Ovary (tissue), 9 donors: ENCODE results near the gene STYXL1. TPM values are rescaled to one million over a fixed set of nuclear protein-coding genes. Genes with fewer than 3 reads are reported as not detected.

Experiments used
- DNase-seq, 5 donors: peaks; one replicate each; pipeline ENCODE4 v3.0.0-alpha.2; 2019 to 2020
- H3K27ac ChIP-seq, 2 donors: fragments of 200-600 bp; one replicate each; pipeline versions ENCODE4 v1.5.1 to v1.8.0; 2019 to 2022
- H3K27me3 ChIP-seq: fragments of 200-600 bp; one replicate; pipeline ENCODE4 v1.8.0; 2022
- H3K36me3 ChIP-seq: fragments of 200-600 bp; sonication (generic); one replicate; pipeline ENCODE4 v1.5.1; 2019
- H3K4me1 ChIP-seq: one replicate; pipeline ENCODE4 v1.8.1; 2013; ENCODE audit warnings: mild to moderate bottlenecking, moderate library complexity; ENCODE audit not compliant: insufficient read depth
- H3K4me3 ChIP-seq: fragments of 200-600 bp; sonication (generic); one replicate; pipeline ENCODE4 v1.5.1; 2017
- H3K9me3 ChIP-seq, 2 donors: fragments of 200-600 bp in 1 of 2; sonication (generic) in 1 of 2; one replicate each; pipeline versions ENCODE4 v1.5.1 to v1.8.1; 2013 to 2019; ENCODE audit warnings: mild to moderate bottlenecking in 1 of 2, moderate library complexity in 1 of 2
- CTCF ChIP-seq, 3 donors: fragments of 450-650 bp in 2 of 3; fragments of 200-600 bp in 1 of 3; IDR thresholded peaks; one replicate each; pipeline versions ENCODE4 v1.5.1 to v1.8.0; 2016 to 2022; ENCODE audit warnings: antibody characterized with exemption in 3 of 3, mild to moderate bottlenecking in 1 of 3
- EP300 ChIP-seq: sonication (generic); formaldehyde crosslinking; IDR thresholded peaks from one replicate; pipeline ENCODE4 v1.6.1; 2017; ENCODE audit warnings: antibody characterized with exemption
- POLR2A ChIP-seq: fragments of 450-650 bp; IDR thresholded peaks from one replicate; pipeline ENCODE4 v1.6.1; 2017; ENCODE audit warnings: antibody characterized with exemption, mild to moderate bottlenecking, moderate library complexity
- WGBS, 3 donors: extraction: QIAGEN DNeasy Blood & Tissue Kit in 1 of 3; methylation state at CpG; one replicate each; pipeline versions ENCODE4 v1.1.5 to v1.1.7; 2013 to 2017; 5-methylcytosine and 5-hydroxymethylcytosine counted together
- intact Hi-C, 4 donors: fragments of 100-400 bp; cut with DNase I; formaldehyde crosslinking; loops; one replicate each; pipeline versions ENCODE4 v1.11.0 to v1.15.1; 2022 to 2023
- polyA plus RNA-seq, 2 donors: library from polyadenylated mRNA; stranded (reverse); fragments of 200-250 nt in 1 of 2; fragments of 350-450 nt in 1 of 2; fragmentation: Illumina TruSeq in 1 of 2; extraction: RNeasy Lipid Tissue Mini Kit (QIAGEN cat#74804) in 1 of 2; gene quantifications; one replicate each; pipeline ENCODE4 v1.2.3, GENCODE V29; 2013 to 2014
- small RNA-seq: library from RNA; depleted of rRNA; stranded (forward); fragments of <200 nt; gene quantifications from one replicate; pipeline ENCODE3, GENCODE V24; 2016
- total RNA-seq, 7 donors: library from RNA; depleted of rRNA in 2 of 7; stranded (reverse); fragments of >200 nt in 2 of 7; fragmentation: NEBNext Ultra II Directional in 3 of 7; extraction: Animal tissue kit (Norgen Biotek cat#: 25700) in 3 of 7; gene quantifications; one replicate each; pipeline versions ENCODE4 v1.1.0 to v1.2.4, GENCODE V29; 2016 to 2023
- donor health status: DM: no; HTN: no; CAD: no; lungs with moderate emphysema.
- donor health status: DM: no; HTN: no; CAD: no.
- donor health status: Bipolar disorder and iron deficiency.
- donor health status: DM: yes; HTN: yes; CAD: no.
- donor health status: DM: no; HTN: no; CAD: no.
- donor health status: DM: yes; HTN: yes; CAD: no.

The STYXL1 gene
- total and polyA plus RNA-seq, 9 donors, result 15.7 to 39.9 (median 31.2) TPM

DNA sequence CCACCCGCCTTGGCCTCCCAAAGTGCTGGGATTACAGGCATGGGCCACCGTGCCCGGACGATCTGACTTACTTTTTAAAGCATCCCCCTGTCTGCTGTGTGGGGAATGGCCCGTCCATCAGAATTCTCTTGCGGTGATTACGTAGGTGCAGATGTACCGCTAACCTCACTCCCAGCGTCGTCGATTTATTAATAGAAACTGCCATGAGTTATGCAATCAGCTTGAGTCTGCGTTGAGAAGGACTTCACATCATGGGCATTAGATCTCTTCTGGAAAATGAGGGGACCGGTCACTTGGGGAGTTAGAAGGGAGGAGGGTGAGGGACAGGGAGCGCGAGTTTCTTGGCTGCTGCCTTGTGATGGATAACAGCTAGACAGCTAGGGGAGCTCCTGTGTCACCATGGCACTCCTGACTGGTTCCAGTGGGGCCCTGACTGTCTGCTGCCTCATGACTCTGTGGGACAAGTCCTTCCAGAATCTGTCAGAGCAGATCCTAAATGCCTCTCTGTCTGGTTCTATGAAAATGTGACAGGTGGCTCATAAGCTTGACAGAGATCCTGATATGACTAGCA, 97.6 kb downstream of the STYXL1 start:
- peaks cover 6% of the 10 kb centered on the region for H3K4me1 ChIP-seq
- H3K36me3 ChIP-seq, result no peaks in the 10 kb centered on the region
- no peaks in the 10 kb centered on the region for H3K9me3 ChIP-seq
- H3K27me3 ChIP-seq, result no peaks in the 10 kb centered on the region
- TF ChIP-seq CTCF (IDR thresholded peaks at IDR 0.05) (no peak), EP300 (no peak), POLR2A (no peak)
- no peak overlapping the region for H3K4me3 ChIP-seq
- 85 to 92% (median 85%) methylated on average over 15 of the region's 15 CpGs for whole genome bisulfite sequencing, 3 donors
- intact Hi-C loops, result no loop called here
- no peak overlapping the region for H3K27ac ChIP-seq
- no peak for DNase-seq

DNA sequence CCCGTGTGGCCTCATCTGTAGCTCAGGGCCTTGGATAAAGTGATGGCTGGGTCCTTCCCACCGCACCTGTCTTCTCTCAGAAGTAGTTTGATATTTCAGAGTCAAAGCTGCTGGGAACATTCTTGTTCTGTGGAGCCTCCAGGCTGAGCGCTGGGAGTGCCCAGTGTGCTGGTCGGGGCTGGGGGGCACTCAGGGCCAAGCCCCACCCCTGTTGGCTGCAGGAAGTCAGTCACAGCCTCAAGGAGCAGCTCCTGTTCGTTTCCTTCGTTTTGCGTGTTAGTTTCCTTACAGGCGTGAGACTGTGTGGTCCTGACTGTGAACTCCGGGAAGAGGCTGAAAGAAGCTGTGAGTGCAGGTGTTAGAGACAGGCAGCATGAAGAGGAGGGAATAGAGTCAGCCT, 99.6 kb downstream of the STYXL1 start:
- H3K4me1 ChIP-seq, result peaks cover 6% of the 10 kb centered on the region
- intact Hi-C loops, result no loop called here
- no peak for DNase-seq
- TF ChIP-seq EP300 (no peak), POLR2A (no peak), CTCF (IDR thresholded peaks at IDR 0.05) (no peak)
- H3K9me3 ChIP-seq, result no peaks in the 10 kb centered on the region
- H3K27ac ChIP-seq, result no peak overlapping the region
- H3K27me3 ChIP-seq, result no peaks in the 10 kb centered on the region
- no peaks in the 10 kb centered on the region for H3K36me3 ChIP-seq
- H3K4me3 ChIP-seq, result no peak overlapping the region
- WGBS, 3 donors, result 67 to 73% (median 69%) methylated on average over 9 of the region's 9 CpGs

Small RNA genes within 50 kb of the gene (small RNA-seq; reads per million reads assigned to genes)
- not detected for gene RNU6-863P

Other genes with a start within 250 kb of the STYXL1 start
- gene CCL24, start 234.2 kb downstream of the STYXL1 start, total RNA-seq, result under 1 TPM in 1 of 7 donors, not detected in 6; 0.45 TPM
- 1 to 10 TPM in 1 of 2 donors, under 1 TPM in 1; 0.48 to 1.1 TPM for gene CCL24, start 234.2 kb downstream of the STYXL1 start, polyA plus RNA-seq
- 10 to 100 TPM; 26.6 to 83.2 (median 68.5) TPM for gene RHBDD2, start 169.0 kb downstream of the STYXL1 start, total RNA-seq
- 10 to 100 TPM; 78.9 to 99.3 TPM for gene RHBDD2, start 169.0 kb downstream of the STYXL1 start, polyA plus RNA-seq
- gene POR, start 132.8 kb downstream of the STYXL1 start, total RNA-seq, result 100 to 1,000 TPM in 6 of 7 donors, 10 to 100 TPM in 1; 91.2 to 191 (median 148) TPM
- gene POR, start 132.8 kb downstream of the STYXL1 start, polyA plus RNA-seq, result 100 to 1,000 TPM in 1 of 2 donors, 10 to 100 TPM in 1; 71.8 to 144 TPM
- gene TMEM120A, start 53.4 kb downstream of the STYXL1 start, total RNA-seq, result 100 to 1,000 TPM in 3 of 7 donors, 10 to 100 TPM in 4; 44.4 to 140 (median 89.5) TPM
- gene TMEM120A, start 53.4 kb downstream of the STYXL1 start, polyA plus RNA-seq, result 100 to 1,000 TPM; 114 to 170 TPM
- gene MDH2, start 106 bp upstream of the STYXL1 start, total RNA-seq, result 100 to 1,000 TPM in 4 of 7 donors, 10 to 100 TPM in 3; 38.4 to 124 (median 109) TPM
- gene MDH2, start 106 bp upstream of the STYXL1 start, polyA plus RNA-seq, result 10 to 100 TPM; 65.7 to 84.5 TPM
- 10 to 100 TPM in 2 of 7 donors, 1 to 10 TPM in 5; 4.4 to 13.4 (median 6.6) TPM for gene SRRM3, start 153.9 kb upstream of the STYXL1 start, total RNA-seq
- gene SRRM3, start 153.9 kb upstream of the STYXL1 start, polyA plus RNA-seq, result 1 to 10 TPM; 2.0 to 3.0 TPM